K562 (cell line): ENCODE measurements around the gene RNF213. TPM values are rescaled to one million over a fixed set of nuclear protein-coding genes. Genes with fewer than 3 reads are reported as not detected.

Source experiments
- COPS2 ChIP-seq: fragments of 450-650 bp; conservative IDR thresholded peaks from 2 replicates; pipeline ENCODE4 v1.6.1; 2016; ENCODE audit warnings: mild to moderate bottlenecking, moderate library complexity
- JUNB ChIP-seq: fragments of 450-650 bp; formaldehyde crosslinking; conservative IDR thresholded peaks from 2 replicates; pipeline ENCODE4 v1.4.0; 2020; ENCODE audit warnings: mild to moderate bottlenecking
- MED1 ChIP-seq: sonication (generic); formaldehyde crosslinking; IDR thresholded peaks from 2 replicates; pipeline ENCODE4 v1.8.1; 2023; ENCODE audit warnings: missing genetic modification reagents, borderline replicate concordance
- OTX1 ChIP-seq: fragments of 450-650 bp; formaldehyde crosslinking; IDR thresholded peaks from 2 replicates; pipeline ENCODE4 v1.4.0; 2022; ENCODE audit warnings: mild to moderate bottlenecking
- SMARCB1 ChIP-seq: IDR thresholded peaks from 2 replicates; pipeline ENCODE4 v1.6.1; 2011; ENCODE audit warnings: improper control_type of control experiment, low read depth; ENCODE audit not compliant: insufficient read length
- THRB ChIP-seq: fragments of 450-650 bp; formaldehyde crosslinking; conservative IDR thresholded peaks from 2 replicates; pipeline ENCODE4 v1.4.0; 2022; ENCODE audit warnings: mild to moderate bottlenecking, missing genetic modification characterization
- XRCC4 ChIP-seq: IDR thresholded peaks from one replicate; pipeline ENCODE4 v1.6.1; 2011; ENCODE audit not compliant: insufficient read depth, insufficient read length; ENCODE audit errors: extremely low read depth
- ZNF175 ChIP-seq: fragments of 200-800 bp; sonication (Bioruptor generic); IDR thresholded peaks from 2 replicates; pipeline ENCODE4 v1.6.1; 2016; ENCODE audit warnings: low read depth, mild to moderate bottlenecking, missing genetic modification characterization, missing compliant biosample characterization
- polyA plus RNA-seq, 8 experiments: library from polyadenylated mRNA; depleted of rRNA in 4 of 8; stranded (reverse) in 5 of 8; unstranded in 3 of 8; fragments of >200 nt; fragmentation: Nextera tagmentation in 2 of 8; fragmentation: Illumina TruSeq in 1 of 8; extraction: Ambion mirVana in 2 of 8; extraction: Trizol in 1 of 8; gene quantifications; 2 replicates each; pipeline versions ENCODE4 v1.2.1 to v1.2.3, GENCODE V29; 2011 to 2014; ENCODE audit warnings: inconsistent platforms in 1 of 8, missing spikeins in 1 of 8
- total RNA-seq, 7 experiments: library from RNA; depleted of rRNA in 6 of 7; stranded (reverse); fragments of >200 nt in 6 of 7; fragmentation: Illumina TruSeq in 2 of 7; extraction: Trizol in 2 of 7; gene quantifications; 2 replicates each; pipeline versions ENCODE4 v1.2.1 to v1.2.3, GENCODE V29; 2011 to 2021; ENCODE audit warnings: low replicate concordance in 1 of 7
- TF ChIP-seq, protein P1 (sequence below): IDR thresholded peaks from 2 replicates; pipeline ENCODE4 v1.6.1; 2012; ENCODE audit warnings: low read depth, low read length, improper control_type of control experiment, borderline replicate concordance

Gene RNF213
- total and polyA plus RNA-seq, 9 of the 15 experiments (the other 6 are each of a cell fraction or from before 2014, with no cell fraction given) = 5.3 to 33.6 (median 17.9) TPM

- TF ChIP-seq THRB (CRISPR knock-in tag) (no peak), JUNB (CRISPR knock-in tag) (no peak), SMARCB1 (no peak), MED1 (no peak), ZNF175 (no peak), COPS2 (no peak), OTX1 (CRISPR knock-in tag) (no peak), XRCC4 (no peak)
- TF ChIP-seq, protein P1, sequence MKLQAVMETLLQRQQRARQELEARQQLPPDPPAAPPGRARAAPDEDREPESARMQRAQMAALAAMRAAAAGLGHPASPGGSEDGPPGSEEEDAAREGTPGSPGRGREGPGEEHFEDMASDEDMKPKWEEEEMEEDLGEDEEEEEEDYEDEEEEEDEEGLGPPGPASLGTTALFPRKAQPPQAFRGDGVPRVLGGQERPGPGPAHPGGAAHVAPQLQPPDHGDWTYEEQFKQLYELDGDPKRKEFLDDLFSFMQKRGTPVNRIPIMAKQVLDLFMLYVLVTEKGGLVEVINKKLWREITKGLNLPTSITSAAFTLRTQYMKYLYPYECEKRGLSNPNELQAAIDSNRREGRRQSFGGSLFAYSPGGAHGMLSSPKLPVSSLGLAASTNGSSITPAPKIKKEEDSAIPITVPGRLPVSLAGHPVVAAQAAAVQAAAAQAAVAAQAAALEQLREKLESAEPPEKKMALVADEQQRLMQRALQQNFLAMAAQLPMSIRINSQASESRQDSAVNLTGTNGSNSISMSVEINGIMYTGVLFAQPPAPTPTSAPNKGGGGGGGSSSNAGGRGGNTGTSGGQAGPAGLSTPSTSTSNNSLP = no peak
Measured at GRCh38 chr17:80389011-80389995, 128.7 kb downstream of the RNF213 start (continued).
